Kidney (tissue), 14 donors: Measurements from ENCODE around the gene SPTB. TPM values are rescaled to one million over a fixed set of nuclear protein-coding genes. Genes with fewer than 3 reads are reported as not detected.
A peak's percentile ranks its signal among the peaks of the same experiment; 100 is the strongest.
"Not testable (repeated sequence)": the region's sequence is repeated elsewhere in the genome, so short reads cannot be mapped to it uniquely, and the experiment has no call there.

Source experiments
- DNase-seq, 5 donors: peaks; one replicate each; pipeline ENCODE4 v3.0.0-alpha.2; 2013 to 2020
- FAIRE-seq: peaks from 2 replicates; lab custom pipeline; 2012; peaks lifted over from hg19 to GRCh38; lab: Jason Lieb, UNC
- H3K27ac ChIP-seq, 2 donors: one replicate each; pipeline ENCODE4 v1.7.0; 2013; ENCODE audit warnings: low read depth in 2 of 2, low read length in 2 of 2, inconsistent platforms in 1 of 2
- H3K27me3 ChIP-seq: one replicate; pipeline ENCODE4 v1.7.1; 2013; ENCODE audit warnings: low read length, inconsistent platforms; ENCODE audit not compliant: control insufficient read depth, insufficient read depth
- H3K36me3 ChIP-seq, 3 donors: one replicate each; pipeline versions ENCODE4 v1.7.0 to v1.7.1; 2013; ENCODE audit warnings: low read length in 3 of 3, control low read depth in 1 of 3, inconsistent platforms in 1 of 3; ENCODE audit not compliant: insufficient read depth in 3 of 3, control insufficient read depth in 2 of 3
- H3K4me1 ChIP-seq, 3 donors: one replicate each; pipeline versions ENCODE4 v1.7.0 to v1.7.1; 2013; ENCODE audit warnings: low read length in 3 of 3, inconsistent platforms in 1 of 3, low read depth in 1 of 3; ENCODE audit not compliant: control insufficient read depth in 2 of 3, insufficient read depth in 2 of 3
- H3K4me3 ChIP-seq, 3 donors: one replicate each; pipeline versions ENCODE4 v1.7.0 to v1.8.1; 2013; ENCODE audit warnings: low read length in 3 of 3, control low read depth in 1 of 3, inconsistent platforms in 1 of 3
- H3K9ac ChIP-seq, 3 donors: one replicate each; pipeline versions ENCODE4 v1.7.0 to v1.7.1; 2013; ENCODE audit warnings: low read length in 3 of 3, control low read depth in 1 of 3, inconsistent platforms in 1 of 3
- H3K9me3 ChIP-seq, 3 donors: one replicate each; pipeline versions ENCODE4 v1.7.0 to v1.7.1; 2013; ENCODE audit warnings: low read length in 3 of 3, control low read depth in 1 of 3, inconsistent platforms in 1 of 3; ENCODE audit not compliant: control insufficient read depth in 2 of 3, insufficient read depth in 1 of 3
- intact Hi-C: fragments of 100-400 bp; cut with DNase I; formaldehyde crosslinking; loops from one replicate; pipeline ENCODE4 v1.11.1; 2022
- polyA plus RNA-seq: library from polyadenylated mRNA; stranded (reverse); fragments of 350-450 nt; fragmentation: Illumina TruSeq; extraction: RNeasy Lipid Tissue Mini Kit (QIAGEN cat#74804); gene quantifications from one replicate; pipeline ENCODE4 v1.2.3, GENCODE V29; 2014; ENCODE audit warnings: low read depth, low replicate concordance; ENCODE audit not compliant: insufficient read depth
- total RNA-seq: library from RNA; stranded (reverse); fragmentation: NEBNext Ultra II Directional; extraction: Animal tissue kit (Norgen Biotek cat#: 25700); gene quantifications from one replicate; pipeline ENCODE4 v1.2.1, GENCODE V29; 2021
- TF ChIP-seq, protein P1 (sequence below): IDR thresholded peaks from 3 replicates; pipeline ENCODE4 v1.5.1; 2012; ENCODE audit warnings: mild to moderate bottlenecking, moderate library complexity, borderline replicate concordance; ENCODE audit not compliant: insufficient read depth; ENCODE audit errors: extremely low read depth
- donor health status: control.
- donor health status: control.
- donor health status: control.
- donor health status: control.
- donor health status: control.
- donor health status: DM: yes; HTN: yes; CAD: no.
- donor health status: Normal renal cell carcinoma (clear cell type).

The SPTB gene
- total and polyA plus RNA-seq, 2 donors from 2014 or later: 1.7 to 2.2 TPM

DNA sequence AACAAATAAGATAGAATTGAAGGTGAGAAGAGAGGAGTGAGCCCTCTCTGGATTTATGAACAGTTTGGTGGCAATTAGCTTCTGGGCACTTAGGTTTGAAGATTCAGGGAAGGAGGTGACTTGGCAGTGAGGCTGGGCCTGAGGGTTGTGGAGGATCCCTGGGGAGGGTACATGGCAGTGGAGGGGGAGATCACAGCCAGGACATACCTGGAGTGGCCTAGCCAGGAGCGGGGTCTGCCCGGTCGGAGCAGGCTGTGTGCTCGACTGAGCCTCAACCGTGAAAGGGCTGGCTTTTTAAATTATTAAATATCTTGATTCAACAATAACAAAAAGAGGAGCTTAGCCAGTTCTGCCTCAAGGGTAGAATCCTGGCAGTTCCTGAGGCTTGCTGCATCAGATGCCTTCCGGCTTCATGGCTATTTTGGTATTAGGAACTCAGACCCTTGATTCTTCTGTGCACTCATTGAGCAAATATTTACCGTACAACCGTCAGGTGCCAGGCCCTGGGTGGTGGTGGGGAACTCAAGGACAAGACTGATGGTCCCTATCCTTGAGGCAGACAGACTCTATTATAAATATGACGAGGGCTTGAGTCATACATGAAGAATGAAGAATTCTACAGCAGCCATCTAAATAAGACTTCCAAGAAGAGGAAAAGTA lies 73.4 kb downstream of the SPTB start:
- no peak overlapping the region for H3K4me3 ChIP-seq
- H3K4me1 ChIP-seq: no peaks in the 10 kb centered on the region
- intact Hi-C loops: no loop called here
- H3K27me3 ChIP-seq: no peaks in the 10 kb centered on the region
- no peak overlapping the region for H3K27ac ChIP-seq
- FAIRE-seq (no peak), DNase-seq (no peak)
- H3K9me3 ChIP-seq: no peaks in the 10 kb centered on the region
- TF ChIP-seq, protein P1, sequence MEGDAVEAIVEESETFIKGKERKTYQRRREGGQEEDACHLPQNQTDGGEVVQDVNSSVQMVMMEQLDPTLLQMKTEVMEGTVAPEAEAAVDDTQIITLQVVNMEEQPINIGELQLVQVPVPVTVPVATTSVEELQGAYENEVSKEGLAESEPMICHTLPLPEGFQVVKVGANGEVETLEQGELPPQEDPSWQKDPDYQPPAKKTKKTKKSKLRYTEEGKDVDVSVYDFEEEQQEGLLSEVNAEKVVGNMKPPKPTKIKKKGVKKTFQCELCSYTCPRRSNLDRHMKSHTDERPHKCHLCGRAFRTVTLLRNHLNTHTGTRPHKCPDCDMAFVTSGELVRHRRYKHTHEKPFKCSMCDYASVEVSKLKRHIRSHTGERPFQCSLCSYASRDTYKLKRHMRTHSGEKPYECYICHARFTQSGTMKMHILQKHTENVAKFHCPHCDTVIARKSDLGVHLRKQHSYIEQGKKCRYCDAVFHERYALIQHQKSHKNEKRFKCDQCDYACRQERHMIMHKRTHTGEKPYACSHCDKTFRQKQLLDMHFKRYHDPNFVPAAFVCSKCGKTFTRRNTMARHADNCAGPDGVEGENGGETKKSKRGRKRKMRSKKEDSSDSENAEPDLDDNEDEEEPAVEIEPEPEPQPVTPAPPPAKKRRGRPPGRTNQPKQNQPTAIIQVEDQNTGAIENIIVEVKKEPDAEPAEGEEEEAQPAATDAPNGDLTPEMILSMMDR: no peak
- no peaks in the 10 kb centered on the region for H3K36me3 ChIP-seq
- no peak overlapping the region for H3K9ac ChIP-seq

DNA sequence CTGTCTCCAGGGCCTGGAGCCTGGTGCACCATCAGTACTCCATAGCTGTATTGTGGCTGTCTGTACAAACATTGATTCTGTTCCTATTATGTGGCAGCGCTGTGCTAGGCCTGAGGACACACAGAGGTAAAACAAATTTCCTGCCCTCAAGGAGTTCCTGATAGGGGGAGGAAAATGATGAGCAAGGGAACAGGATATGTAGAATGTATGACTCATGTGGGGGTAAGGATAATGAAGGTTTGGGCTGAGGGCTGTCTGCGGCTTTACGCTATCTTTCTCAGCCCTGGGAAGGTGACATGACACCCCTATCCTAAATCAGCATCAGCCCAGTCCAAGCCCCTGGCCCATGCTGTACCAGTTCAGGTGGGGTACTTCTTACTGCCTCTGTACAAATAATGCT lies 74.1 kb downstream of the SPTB start:
- DNase-seq, H3K9me3 ChIP-seq, H3K27me3 ChIP-seq, H3K36me3 ChIP-seq, FAIRE-seq, H3K27ac ChIP-seq, H3K4me3 ChIP-seq, H3K4me1 ChIP-seq, H3K9ac ChIP-seq, intact Hi-C loops: not testable (repeated sequence)

DNA sequence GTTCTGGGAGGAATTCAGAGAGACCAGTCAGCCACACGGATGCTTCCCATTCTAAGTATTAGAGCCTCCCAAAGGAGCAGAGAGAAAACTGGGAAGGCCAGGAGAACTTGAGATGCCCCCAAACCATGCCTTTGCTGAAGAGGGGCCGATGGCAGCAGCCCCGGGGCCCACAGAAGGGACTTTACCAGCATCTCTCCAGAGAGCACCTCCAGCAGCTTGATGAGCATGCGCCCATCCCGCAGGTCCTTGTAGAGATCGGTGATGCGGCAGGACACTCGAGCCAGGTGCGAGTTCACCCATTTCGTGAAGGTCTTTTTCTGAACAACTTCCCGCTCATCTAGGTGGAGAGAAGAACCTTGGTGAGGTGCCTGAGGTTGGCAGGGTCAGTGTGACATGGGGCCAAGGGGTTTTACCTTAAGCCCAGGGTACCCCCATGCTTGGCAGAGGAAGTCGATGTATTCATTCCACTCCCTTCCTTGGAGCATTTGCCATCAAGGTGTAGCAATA lies 74.9 kb downstream of the SPTB start:
- DNase-seq: no peak
- intact Hi-C loops: no loop called here
- no peak for FAIRE-seq

DNA sequence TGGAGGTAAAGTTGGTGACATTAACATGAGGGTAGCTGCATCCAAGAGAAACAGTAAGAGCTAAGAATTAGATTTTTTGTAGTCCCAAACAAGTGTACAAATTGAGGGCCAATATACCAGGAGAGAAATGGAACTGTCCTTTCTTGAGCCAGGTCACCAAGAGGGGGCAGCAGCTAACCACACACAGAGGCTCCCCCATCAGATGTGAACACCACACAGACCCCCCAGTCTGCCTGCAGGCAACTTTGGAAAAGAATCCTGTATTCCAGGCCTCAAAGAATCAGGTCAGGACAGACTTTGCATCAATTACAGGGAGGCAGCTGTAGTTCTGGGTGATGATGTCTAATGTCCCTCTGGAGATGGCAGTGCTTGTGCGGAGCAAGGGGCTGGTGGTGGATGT lies 77.9 kb downstream of the SPTB start:
- DNase-seq: peak in 3 of 5 donors; percentile 34 to 41 (median 38)
- H3K36me3 ChIP-seq: peaks cover 0 to 4% (median 2%) of the 10 kb centered on the region in 3 donors
- no peaks in the 10 kb centered on the region for H3K27me3 ChIP-seq
- FAIRE-seq: no peak
- no peak overlapping the region for H3K4me3 ChIP-seq
- no peak overlapping the region for H3K9ac ChIP-seq
- H3K4me1 ChIP-seq: peaks cover 0 to 4% (median 0%) of the 10 kb centered on the region in 3 donors
- H3K27ac ChIP-seq: no peak overlapping the region
- H3K9me3 ChIP-seq: no peaks in the 10 kb centered on the region
- TF ChIP-seq, protein P1: peak; percentile 14
- intact Hi-C loops: no loop called here

More for the DNA sequence above, 74.9 kb downstream of the SPTB start:
- no peaks in the 10 kb centered on the region for H3K36me3 ChIP-seq
- peaks cover 0 to 4% (median 0%) of the 10 kb centered on the region in 3 donors for H3K4me1 ChIP-seq
- H3K27me3 ChIP-seq: no peaks in the 10 kb centered on the region
- no peak overlapping the region for H3K9ac ChIP-seq
- H3K4me3 ChIP-seq: no peak overlapping the region
- TF ChIP-seq, protein P1: no peak
- H3K27ac ChIP-seq: no peak overlapping the region
- H3K9me3 ChIP-seq: no peaks in the 10 kb centered on the region
